K562 (cell line): ENCODE measurements around the gene FAM131C. TPM values are rescaled to one million over a fixed set of nuclear protein-coding genes. Genes with fewer than 3 reads are reported as not detected.

Source experiments
- CBX5 ChIP-seq: IDR thresholded peaks from 2 replicates; pipeline ENCODE4 v1.6.1; 2014; ENCODE audit warnings: low read depth, borderline replicate concordance
- FOXK2 ChIP-seq, 2 experiments: fragments of 450-650 bp; IDR thresholded peaks in 1 of 2; conservative IDR thresholded peaks in 1 of 2; 2 replicates each; pipeline ENCODE4 v1.6.1; 2016; ENCODE audit warnings: low read depth in 2 of 2, mild to moderate bottlenecking in 1 of 2
- MAFK ChIP-seq: IDR thresholded peaks from 2 replicates; pipeline ENCODE4 v1.6.1; 2011; ENCODE audit warnings: low read length, improper control_type of control experiment
- NCOA1 ChIP-seq: fragments of 450-650 bp; IDR thresholded peaks from 2 replicates; pipeline ENCODE4 v1.6.1; 2016; ENCODE audit warnings: low read depth
- ZNF146 ChIP-seq: IDR thresholded peaks from one replicate; pipeline ENCODE4 v1.6.1; 2018; ENCODE audit warnings: missing compliant biosample characterization; ENCODE audit not compliant: unreplicated experiment
- polyA plus RNA-seq, 8 experiments: library from polyadenylated mRNA; depleted of rRNA in 4 of 8; stranded (reverse) in 5 of 8; unstranded in 3 of 8; fragments of >200 nt; fragmentation: Nextera tagmentation in 2 of 8; fragmentation: Illumina TruSeq in 1 of 8; extraction: Ambion mirVana in 2 of 8; extraction: Trizol in 1 of 8; gene quantifications; 2 replicates each; pipeline versions ENCODE4 v1.2.1 to v1.2.3, GENCODE V29; 2011 to 2014; ENCODE audit warnings: inconsistent platforms in 1 of 8, missing spikeins in 1 of 8
- total RNA-seq, 7 experiments: library from RNA; depleted of rRNA in 6 of 7; stranded (reverse); fragments of >200 nt in 6 of 7; fragmentation: Illumina TruSeq in 2 of 7; extraction: Trizol in 2 of 7; gene quantifications; 2 replicates each; pipeline versions ENCODE4 v1.2.1 to v1.2.3, GENCODE V29; 2011 to 2021; ENCODE audit warnings: low replicate concordance in 1 of 7
- TF ChIP-seq, protein P1 (sequence below): fragments of 250-450 bp; sonication (Bioruptor Pico); IDR thresholded peaks from 2 replicates; pipeline ENCODE4 v1.9.0; 2021; ENCODE audit warnings: mild to moderate bottlenecking, inconsistent platforms
- TF ChIP-seq, protein P2 (sequence below): sonication (generic); formaldehyde crosslinking; IDR thresholded peaks from 2 replicates; pipeline ENCODE4 v1.8.0; 2022; ENCODE audit warnings: missing genetic modification reagents, mild to moderate bottlenecking, borderline replicate concordance
- TF ChIP-seq, protein P3 (sequence below): fragments of 250-450 bp; sonication (Bioruptor Pico); IDR thresholded peaks from 2 replicates; pipeline ENCODE4 v1.4.0; 2020; ENCODE audit warnings: mild to moderate bottlenecking, moderate library complexity
- TF ChIP-seq, protein P4 (sequence below): fragments of 450-650 bp; IDR thresholded peaks from 2 replicates; pipeline ENCODE4 v1.7.1; 2018; ENCODE audit warnings: mild to moderate bottlenecking, low read depth; ENCODE audit not compliant: partially characterized antibody

Gene FAM131C
- total and polyA plus RNA-seq, 9 of the 15 experiments (the other 6 are each of a cell fraction or from before 2014, with no cell fraction given), result 0.10 to 0.29 (median 0.16) TPM; not detected in 6

DNA sequence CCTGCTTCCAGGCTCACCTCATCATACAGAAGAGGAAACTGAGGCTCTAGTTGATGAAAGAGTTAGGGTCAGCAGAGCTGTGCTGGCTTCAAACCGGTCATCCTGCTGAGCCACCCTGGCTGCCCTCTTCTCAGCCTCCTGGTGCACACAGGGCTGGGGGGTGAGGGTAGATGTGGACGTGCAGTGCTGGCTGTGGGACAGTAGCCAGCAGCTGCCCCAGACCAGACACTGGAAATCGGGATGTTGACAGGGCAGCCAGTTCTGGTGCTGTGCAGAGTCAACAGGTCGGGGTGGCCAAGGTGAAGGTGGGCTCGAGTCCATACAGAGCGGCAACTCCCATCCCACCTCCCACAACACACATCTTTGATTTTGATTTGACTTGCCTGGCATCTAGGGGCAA lies 53.1 kb downstream of the FAM131C start (continued):
- TF ChIP-seq, protein P1, sequence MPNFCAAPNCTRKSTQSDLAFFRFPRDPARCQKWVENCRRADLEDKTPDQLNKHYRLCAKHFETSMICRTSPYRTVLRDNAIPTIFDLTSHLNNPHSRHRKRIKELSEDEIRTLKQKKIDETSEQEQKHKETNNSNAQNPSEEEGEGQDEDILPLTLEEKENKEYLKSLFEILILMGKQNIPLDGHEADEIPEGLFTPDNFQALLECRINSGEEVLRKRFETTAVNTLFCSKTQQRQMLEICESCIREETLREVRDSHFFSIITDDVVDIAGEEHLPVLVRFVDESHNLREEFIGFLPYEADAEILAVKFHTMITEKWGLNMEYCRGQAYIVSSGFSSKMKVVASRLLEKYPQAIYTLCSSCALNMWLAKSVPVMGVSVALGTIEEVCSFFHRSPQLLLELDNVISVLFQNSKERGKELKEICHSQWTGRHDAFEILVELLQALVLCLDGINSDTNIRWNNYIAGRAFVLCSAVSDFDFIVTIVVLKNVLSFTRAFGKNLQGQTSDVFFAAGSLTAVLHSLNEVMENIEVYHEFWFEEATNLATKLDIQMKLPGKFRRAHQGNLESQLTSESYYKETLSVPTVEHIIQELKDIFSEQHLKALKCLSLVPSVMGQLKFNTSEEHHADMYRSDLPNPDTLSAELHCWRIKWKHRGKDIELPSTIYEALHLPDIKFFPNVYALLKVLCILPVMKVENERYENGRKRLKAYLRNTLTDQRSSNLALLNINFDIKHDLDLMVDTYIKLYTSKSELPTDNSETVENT (CRISPR knock-in tag), result no peak
- TF ChIP-seq ZNF146 (CRISPR knock-in tag), result no peak
- TF ChIP-seq, protein P2, sequence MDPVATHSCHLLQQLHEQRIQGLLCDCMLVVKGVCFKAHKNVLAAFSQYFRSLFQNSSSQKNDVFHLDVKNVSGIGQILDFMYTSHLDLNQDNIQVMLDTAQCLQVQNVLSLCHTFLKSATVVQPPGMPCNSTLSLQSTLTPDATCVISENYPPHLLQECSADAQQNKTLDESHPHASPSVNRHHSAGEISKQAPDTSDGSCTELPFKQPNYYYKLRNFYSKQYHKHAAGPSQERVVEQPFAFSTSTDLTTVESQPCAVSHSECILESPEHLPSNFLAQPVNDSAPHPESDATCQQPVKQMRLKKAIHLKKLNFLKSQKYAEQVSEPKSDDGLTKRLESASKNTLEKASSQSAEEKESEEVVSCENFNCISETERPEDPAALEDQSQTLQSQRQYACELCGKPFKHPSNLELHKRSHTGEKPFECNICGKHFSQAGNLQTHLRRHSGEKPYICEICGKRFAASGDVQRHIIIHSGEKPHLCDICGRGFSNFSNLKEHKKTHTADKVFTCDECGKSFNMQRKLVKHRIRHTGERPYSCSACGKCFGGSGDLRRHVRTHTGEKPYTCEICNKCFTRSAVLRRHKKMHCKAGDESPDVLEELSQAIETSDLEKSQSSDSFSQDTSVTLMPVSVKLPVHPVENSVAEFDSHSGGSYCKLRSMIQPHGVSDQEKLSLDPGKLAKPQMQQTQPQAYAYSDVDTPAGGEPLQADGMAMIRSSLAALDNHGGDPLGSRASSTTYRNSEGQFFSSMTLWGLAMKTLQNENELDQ (CRISPR knock-in tag), result no peak
- TF ChIP-seq, protein P3, sequence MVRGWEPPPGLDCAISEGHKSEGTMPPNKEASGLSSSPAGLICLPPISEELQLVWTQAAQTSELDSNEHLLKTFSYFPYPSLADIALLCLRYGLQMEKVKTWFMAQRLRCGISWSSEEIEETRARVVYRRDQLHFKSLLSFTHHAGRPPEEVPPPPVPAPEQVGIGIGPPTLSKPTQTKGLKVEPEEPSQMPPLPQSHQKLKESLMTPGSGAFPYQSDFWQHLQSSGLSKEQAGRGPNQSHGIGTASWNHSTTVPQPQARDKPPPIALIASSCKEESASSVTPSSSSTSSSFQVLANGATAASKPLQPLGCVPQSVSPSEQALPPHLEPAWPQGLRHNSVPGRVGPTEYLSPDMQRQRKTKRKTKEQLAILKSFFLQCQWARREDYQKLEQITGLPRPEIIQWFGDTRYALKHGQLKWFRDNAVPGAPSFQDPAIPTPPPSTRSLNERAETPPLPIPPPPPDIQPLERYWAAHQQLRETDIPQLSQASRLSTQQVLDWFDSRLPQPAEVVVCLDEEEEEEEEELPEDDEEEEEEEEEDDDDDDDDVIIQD (CRISPR knock-in tag), result no peak
- no peak for TF ChIP-seq FOXK2 (conservative IDR thresholded peaks at IDR 0.05 in 1 of 2, IDR thresholded peaks at IDR 0.05 in 1 of 2; ENCODE audit: low read depth in 2 of 2)
- TF ChIP-seq CBX5, result no peak
- no peak for TF ChIP-seq MAFK
- no peak for TF ChIP-seq NCOA1
- TF ChIP-seq, protein P4, sequence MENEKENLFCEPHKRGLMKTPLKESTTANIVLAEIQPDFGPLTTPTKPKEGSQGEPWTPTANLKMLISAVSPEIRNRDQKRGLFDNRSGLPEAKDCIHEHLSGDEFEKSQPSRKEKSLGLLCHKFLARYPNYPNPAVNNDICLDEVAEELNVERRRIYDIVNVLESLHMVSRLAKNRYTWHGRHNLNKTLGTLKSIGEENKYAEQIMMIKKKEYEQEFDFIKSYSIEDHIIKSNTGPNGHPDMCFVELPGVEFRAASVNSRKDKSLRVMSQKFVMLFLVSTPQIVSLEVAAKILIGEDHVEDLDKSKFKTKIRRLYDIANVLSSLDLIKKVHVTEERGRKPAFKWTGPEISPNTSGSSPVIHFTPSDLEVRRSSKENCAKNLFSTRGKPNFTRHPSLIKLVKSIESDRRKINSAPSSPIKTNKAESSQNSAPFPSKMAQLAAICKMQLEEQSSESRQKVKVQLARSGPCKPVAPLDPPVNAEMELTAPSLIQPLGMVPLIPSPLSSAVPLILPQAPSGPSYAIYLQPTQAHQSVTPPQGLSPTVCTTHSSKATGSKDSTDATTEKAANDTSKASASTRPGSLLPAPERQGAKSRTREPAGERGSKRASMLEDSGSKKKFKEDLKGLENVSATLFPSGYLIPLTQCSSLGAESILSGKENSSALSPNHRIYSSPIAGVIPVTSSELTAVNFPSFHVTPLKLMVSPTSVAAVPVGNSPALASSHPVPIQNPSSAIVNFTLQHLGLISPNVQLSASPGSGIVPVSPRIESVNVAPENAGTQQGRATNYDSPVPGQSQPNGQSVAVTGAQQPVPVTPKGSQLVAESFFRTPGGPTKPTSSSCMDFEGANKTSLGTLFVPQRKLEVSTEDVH, result no peak
